ENCODE results near the gene LMO4.

- TF ChIP-seq CEBPB (IDR thresholded peaks at IDR 0.05; ENCODE audit: low read depth) (no peak), CTCF (IDR thresholded peaks at IDR 0.05 in 2 of 3, conservative IDR thresholded peaks at IDR 0.05 in 1 of 3; ENCODE audit: borderline replicate concordance in 1 of 3, insufficient read depth in 1 of 3, low read depth in 2 of 3, low read length in 2 of 3) (no peak), ELF1 (IDR thresholded peaks at IDR 0.05; ENCODE audit: borderline replicate concordance, low read depth) (no peak)
These were observed 34.0 kb upstream of the LMO4 start for GRCh38 chr1:87294633-87295032.
